GM21529 (cell line): ENCODE measurements around the gene FAM221B.

Experiments
- ATAC-seq: cut with Tn5 transposase; IDR thresholded peaks from one replicate; pipeline ENCODE4 v1.9.1; 2021; ENCODE audit not compliant: unreplicated experiment

Gene FAM221B, protein sequence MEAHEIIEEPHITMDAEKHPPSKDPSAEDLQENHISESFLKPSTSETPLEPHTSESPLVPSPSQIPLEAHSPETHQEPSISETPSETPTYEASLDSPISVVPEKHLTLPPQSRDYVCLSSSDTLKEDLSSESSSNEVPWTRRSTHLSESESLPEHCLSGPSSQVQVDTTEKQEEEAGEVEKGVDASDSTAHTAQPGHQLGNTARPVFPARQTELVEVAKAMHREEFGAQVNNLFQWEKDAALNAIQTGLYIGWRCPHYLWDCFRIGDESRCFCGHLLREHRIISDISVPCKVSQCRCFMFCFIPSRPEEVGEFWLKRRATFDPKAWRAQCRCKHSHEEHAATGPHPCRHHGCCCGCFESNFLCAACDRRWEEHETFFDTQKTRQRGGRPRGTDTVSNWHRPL

DNA sequence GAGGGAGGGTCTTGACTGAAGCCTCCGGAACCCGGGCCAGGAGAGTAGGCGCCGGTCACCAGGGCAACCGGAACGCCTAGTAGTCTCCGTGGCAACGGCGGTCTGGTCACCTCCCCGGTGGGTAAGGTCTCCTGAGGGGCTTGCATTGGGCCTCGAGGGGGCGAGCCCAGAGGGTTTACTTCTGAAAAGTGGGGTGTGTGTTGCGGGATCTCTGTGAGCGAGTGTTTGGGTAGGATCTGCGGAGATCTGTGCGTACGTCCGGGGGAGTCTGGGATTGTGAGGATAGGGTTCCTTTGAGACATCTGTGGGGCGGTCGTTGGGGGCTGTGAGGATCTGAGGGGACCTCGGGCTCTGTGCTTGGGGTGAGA, at the start of gene FAM221B:
TSS of gene FAM221B (minus strand) at position 17 of the 368 bp plus-strand sequence. CDS start 2,571 bp downstream, outside the sequence.
- peak; percentile 1 for ATAC-seq

DNA sequence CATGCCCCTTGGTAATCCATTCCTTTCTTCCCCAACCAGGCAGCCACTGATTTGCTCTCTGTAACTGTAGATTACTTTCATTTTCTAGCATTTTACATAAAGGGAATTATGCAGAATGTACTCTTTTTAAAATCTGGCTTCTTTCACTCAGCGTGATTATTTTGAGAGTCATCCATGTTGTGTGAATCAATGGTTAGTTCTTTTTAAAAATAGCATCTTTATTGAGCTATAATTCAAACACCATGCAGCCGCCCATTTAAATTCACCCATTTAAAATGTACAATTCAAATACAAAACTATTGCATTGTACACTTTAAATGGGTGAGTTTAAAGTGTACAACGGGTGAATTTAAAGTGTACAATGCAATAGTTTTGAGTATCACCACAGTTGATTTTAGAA, 44.0 kb upstream of the FAM221B start:
- no peak for ATAC-seq

GRCh38 chr9:35871545-35871944, 43.0 kb upstream of the FAM221B start:
- ATAC-seq, result no peak

DNA sequence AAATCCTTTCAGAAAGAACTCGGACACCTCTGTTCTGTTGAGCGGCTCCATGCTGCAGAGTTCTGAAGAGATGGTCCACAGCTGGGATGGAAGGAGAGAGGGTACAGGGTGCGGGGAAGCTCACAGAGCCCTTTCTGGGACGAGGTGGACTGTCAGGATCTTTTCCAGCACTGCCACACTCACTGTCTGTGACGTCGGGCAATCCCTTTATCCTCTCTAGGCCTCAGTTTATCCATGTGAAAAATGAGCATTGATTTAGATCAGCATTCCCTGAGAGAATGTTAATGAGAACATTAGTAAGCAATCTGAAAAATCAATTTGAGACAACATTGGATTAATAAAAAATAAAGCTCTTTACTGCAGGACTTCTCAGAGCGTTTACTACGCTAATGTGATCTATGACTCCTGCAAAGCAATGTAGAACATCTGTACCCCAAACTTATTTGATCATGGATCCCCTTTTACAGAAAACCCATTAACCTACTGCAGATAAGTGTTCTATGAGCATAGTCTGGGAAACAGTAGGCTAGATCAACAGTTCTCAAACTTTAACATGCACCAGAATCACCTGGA, 41.9 kb upstream of the FAM221B start, which contains the start of gene OR13J1:
TSS of gene OR13J1 (minus strand) at position 51 of the 573 bp plus-strand sequence. CDS start at position 51, 0 bp downstream.
- no peak for ATAC-seq

- ATAC-seq, result no peak
These were observed 41.2 kb upstream of the FAM221B start for GRCh38 chr9:35869621-35870216.

DNA sequence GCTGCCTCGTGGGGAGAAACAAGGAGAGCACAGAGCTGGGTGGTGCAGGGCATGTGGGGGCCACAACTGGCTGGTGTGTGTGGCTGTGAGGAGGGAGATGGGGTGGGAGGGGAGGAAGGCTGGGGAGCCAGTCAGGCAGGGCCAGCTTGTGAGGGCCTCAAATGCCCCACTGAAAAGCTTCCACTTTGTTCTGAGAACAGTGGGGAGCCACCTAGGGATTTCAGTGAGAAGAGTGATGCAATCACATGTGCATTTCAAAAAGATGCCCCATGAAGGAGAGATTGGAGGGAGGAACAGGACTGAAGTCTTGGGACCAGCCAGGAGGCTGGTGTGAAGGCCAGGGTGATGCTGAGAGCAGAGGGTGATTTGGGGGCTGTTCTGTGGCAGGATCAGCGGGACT, 40.4 kb upstream of the FAM221B start:
- no peak for ATAC-seq

GRCh38 chr9:35867538-35867937, 39.0 kb upstream of the FAM221B start:
- ATAC-seq, result no peak

DNA sequence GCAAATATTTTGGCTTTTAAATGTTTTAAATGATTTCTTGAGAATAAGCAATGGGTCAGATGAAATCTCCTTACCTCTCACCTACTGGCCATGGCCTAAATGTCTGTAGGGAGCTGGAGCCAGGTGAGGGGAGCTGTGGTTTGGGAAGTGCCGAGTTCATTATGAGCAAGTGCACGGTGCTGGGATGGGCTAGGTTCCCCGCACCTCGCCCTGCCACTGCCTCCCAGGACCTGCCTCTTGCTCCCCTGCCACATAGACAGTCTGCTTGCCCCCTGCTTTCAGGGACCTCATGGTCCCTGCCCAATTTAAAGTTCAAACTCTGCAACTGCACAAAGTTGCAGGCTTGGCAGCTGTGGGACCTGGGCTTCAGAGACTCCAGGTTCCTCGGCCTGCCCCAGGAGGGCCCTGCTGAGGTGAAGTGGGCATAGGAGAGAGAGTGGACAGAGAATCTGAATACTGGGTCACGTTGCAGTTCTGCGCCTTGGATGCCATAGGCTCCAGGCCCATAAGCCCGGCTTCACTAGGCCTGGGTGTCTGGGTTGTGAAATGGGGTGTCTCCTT, 36.2 kb upstream of the FAM221B start:
- no peak for ATAC-seq

DNA sequence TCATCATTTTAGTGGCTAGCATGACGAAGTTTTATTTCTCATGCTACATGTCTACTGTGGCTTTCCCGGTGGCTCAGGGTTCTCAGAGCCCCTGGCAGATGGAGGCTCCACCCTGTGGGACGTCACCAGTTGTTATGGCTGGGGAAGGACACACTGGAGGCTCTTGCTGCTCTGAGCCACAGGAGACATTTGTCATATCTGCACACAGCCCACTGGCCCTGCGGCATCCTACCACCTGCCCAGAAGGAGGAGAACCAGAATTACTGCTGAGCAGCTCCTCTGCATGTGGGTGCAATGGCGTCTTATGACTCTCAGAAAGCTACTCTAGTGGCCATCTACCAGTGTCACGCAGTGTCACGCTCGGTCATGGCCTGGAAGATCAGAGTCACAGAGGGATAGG, 35.1 kb upstream of the FAM221B start:
- no peak for ATAC-seq

DNA sequence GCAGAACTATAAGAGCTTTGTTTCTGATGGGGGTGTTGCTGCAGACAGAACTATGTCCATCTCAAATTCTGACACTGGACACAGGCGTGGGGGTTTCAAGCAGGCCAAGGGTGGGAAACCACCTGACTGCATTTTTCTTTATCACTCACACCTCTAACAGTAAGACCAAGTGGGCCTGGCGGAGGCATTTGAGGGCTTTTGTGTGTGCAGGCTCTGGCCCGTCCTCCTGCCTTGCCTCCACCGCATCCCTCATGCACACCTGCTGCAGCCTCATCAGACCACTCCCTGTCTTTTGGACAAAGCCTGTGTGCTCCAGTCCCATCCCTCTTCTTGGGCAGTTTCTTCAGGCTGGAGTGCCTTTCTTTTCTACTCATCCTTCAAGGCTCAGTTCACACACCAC, 33.8 kb upstream of the FAM221B start:
- ATAC-seq, result no peak

DNA sequence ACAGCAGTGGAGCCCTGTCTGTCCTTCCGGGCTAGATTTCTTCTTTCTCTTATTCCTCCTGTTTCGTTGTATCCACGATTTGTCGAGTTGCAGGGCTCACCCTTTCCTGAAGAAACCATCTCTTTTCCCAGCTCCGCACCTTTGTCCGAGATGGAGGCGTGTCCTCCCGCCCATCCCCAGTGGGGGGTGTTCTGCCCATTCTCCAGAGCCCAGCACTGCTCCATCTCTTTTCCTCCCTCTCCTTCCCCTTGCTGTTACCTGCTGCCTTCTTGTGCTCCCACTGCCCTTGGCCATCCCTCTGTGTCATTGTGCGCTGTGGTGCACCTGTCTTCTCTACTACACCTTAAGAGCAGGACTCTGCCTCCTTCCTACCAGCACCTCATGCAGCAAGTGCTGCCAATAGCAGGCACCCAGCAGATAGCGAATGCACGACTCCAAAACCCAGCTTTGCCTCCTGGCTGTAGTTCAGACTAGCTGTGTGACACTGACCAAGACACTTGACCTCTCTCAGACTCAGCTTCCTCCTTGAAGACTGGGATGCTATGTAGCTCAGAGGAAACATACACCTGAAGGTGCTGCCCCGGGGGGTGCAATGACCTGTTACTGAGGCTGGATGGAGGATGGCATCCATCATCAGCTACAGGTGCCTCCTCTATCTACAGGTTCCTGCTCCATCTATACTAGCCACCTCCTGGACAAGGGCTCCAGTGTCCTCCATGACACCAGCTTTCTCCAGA, 32.8 kb upstream of the FAM221B start:
- ATAC-seq, result no peak

GRCh38 chr9:35859990-35860339, 31.4 kb upstream of the FAM221B start:
- ATAC-seq, result no peak

DNA sequence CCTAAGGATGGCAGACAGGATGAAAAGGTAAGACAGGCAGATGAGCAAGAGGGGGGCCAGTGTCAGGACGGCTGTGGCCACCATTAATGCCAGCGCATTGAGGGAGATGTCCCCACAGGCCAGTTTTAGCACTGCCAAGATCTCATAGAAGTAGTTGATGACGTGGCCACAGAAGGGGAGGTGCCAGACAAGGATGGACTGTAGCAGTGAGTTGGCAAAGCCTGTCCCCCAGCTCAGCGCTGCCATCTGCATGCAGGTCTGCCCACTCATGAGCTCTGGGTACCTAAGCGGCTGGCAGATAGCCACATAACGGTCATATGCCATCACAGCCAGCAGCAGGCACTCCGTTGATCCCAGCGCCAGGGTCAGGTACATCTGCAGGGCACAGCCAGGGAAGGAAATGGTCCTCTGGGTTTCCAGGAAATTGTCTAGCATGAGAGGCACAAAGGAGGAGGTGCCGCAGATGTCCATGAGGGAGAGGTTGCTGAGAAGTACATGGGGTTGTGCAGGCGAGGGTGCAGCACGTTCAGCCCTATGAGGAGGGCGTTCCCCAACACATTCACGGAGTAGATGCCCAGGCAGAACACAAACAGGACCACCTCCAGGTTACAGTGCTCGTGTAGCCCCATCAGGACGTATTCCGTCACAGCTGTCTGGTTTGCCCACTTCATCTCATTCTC, 30.9 kb upstream of the FAM221B start:
- ATAC-seq, result no peak

DNA sequence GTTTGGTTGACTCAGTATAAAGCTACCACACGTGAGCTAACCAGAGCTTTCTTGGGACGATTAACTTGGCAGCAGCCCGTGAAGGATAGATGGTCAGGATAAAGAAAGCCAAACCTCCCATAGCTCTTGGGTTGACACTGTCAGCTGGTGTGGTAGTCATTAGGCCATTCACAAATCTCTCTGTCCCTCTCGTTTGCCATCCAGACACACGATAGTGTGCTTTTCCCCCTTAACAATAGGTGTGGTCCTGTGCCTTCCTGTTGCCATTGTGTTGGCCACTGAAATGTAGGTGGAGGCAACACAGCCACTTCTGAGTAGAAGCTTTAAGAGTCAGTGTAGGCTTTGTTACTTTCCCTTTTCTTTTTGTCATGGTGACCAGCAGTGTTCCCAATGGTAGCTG, 29.9 kb upstream of the FAM221B start:
- ATAC-seq, result no peak

DNA sequence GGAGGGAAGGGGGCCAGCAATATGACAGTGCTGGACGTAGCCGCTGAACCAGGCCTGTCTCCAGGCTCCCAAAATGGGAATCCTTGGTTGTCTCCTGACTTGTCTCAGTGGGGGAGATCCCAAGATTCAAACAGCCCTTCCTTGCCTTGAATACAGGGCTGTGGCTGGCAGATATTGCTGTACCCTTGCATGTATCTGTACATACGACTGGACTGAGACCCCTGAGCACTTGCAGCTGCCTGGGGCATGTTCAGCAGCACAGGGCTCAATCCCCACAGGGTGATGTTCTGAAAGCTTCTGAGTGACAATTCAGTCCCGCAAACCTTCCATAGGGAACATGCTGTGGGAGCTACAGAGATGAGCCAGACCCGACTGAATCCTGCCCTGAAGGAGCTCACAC, 28.4 kb upstream of the FAM221B start:
- no peak for ATAC-seq

DNA sequence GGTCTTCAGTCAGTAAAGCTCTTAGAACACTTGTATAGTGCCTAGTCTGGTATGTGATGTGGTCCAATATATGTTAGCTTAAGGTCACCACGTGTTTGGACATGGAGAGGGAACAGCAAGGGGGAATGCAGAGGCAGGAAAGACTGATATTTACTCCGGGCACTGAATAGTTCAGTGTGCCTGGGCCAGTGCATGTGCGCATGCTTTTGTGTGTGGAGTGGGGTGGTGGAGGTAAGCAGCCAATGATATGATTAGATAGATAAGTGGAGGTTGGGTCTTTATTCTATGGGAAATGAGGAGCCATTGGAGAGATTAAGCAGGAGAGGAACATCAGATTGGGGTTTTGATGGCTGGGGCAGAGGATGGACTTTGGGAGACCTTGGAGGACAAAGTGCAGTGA, 27.7 kb upstream of the FAM221B start:
- no peak for ATAC-seq

- ATAC-seq, result no peak
These were observed 25.7 kb upstream of the FAM221B start for GRCh38 chr9:35854091-35854762.

- no peak for ATAC-seq
These were observed 24.6 kb upstream of the FAM221B start for GRCh38 chr9:35852876-35853865.

DNA sequence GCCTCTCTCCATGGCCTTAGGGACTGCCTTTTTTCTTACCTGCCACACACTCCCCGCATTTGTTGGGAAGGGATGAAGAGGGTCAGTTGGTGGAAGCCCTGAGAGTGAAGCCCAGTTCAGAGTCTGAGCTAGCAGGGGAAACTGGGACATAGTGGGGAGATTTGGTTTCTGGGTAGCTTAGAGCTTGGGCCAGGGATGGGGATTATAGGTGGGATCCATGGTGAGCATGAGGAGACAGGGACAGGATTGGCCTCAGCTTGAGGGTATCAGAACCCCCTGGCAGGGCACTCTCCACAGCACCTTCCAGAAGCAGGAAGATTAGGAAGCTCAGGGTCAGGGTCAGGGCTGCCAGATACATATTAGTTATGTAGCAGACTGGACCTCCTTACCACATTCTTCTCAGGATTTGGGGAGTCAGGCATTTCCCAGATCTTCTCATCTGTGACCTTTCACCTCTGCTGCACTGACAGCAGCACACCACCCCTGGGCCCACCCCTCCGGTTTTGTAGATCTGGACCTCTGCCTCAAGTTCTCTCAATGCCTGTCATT, 23.8 kb upstream of the FAM221B start:
- no peak for ATAC-seq
